GM19468 (cell line): ENCODE results near the gene GALNT7.

ENCODE experiments used
- ATAC-seq: cut with Tn5 transposase; IDR thresholded peaks from one replicate; pipeline ENCODE4 v1.9.1; 2021; ENCODE audit warnings: mild to moderate bottlenecking, moderate library complexity, moderate number of reproducible peaks; ENCODE audit not compliant: unreplicated experiment; ENCODE audit errors: extremely low read depth

Gene GALNT7

GRCh38 chr4:173332021-173332487, 163.4 kb downstream of the GALNT7 start:
- no peak for ATAC-seq

DNA sequence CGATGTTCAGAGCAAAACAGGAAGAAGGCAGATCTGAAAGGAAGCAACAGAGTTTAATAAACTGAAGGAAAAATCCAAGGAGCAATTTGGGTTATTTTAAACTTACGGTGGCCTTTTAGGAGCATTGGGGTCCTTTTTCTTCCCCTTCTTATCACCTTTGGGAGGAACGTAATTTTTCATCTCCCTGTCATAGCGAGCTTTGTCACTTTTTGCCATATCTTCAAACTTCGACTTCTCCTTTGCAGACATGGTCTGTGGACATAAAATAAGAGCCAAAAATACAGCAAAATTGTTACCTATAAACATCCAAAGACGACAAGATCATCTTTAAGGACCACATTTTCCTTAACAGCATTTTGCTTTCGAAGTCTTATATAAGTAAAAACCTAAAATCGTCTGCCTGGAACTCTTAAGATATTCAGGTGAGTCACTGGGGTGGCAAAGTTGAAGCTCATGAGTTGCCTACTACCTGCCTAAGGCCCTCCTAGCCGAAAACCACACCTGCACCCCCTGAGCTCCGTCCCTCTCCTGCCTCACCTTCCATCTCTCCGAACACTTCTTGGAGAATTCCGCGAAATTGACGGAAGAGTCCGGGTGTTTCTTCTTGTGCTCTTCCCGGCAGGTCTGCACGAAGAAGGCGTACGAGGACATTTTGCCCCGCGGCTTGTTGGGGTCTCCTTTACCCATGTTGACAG, 164.5 kb downstream of the GALNT7 start:
- ATAC-seq, result no peak

GRCh38 chr4:173333658-173334084, 165.1 kb downstream of the GALNT7 start:
- ATAC-seq, result no peak

DNA sequence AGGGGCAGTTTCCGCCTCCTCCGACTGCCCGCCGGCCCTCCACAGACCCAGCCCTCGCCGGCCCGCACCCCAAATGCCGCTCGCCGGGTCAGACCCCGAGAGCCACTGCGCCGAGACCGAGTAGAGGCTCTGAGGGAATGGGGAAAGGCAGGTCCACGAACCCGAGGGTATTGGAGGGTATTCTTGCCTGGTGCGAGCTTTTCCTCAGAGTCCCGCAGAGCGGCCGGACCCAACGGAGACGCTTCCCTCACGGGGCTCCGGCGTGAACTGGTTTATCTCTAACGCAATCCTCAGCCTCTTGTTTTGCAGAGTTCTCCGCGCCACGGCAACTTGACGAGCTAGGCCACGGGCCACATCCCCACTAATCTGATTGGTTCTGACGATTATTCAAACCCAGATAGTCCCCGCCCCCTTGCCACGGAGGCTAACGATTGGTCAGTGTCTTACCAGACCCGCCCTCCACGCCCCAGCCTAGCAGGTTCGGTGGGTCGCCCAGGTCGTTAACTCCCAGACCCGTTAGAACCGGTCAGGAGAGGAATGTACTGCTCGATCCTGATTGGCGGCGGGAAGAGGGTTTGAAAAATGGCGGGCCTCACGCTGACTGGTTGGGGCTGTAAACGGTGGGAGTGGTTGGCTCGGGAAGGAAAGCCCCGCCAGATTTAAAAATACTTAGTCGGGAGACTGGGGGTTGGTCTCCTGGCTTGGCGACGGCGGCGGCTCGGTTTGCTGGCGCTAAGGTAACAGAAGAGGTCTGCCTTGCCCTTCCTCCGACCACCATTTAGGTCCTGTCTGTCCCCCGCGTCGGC, 165.7 kb downstream of the GALNT7 start, which contains the start of gene HMGB2:
Gene HMGB2, minus strand, starts transcription at position 274 of the 806 bp plus-strand sequence. CDS start 709 bp downstream, outside the sequence.
- ATAC-seq, result peak; percentile 93

DNA sequence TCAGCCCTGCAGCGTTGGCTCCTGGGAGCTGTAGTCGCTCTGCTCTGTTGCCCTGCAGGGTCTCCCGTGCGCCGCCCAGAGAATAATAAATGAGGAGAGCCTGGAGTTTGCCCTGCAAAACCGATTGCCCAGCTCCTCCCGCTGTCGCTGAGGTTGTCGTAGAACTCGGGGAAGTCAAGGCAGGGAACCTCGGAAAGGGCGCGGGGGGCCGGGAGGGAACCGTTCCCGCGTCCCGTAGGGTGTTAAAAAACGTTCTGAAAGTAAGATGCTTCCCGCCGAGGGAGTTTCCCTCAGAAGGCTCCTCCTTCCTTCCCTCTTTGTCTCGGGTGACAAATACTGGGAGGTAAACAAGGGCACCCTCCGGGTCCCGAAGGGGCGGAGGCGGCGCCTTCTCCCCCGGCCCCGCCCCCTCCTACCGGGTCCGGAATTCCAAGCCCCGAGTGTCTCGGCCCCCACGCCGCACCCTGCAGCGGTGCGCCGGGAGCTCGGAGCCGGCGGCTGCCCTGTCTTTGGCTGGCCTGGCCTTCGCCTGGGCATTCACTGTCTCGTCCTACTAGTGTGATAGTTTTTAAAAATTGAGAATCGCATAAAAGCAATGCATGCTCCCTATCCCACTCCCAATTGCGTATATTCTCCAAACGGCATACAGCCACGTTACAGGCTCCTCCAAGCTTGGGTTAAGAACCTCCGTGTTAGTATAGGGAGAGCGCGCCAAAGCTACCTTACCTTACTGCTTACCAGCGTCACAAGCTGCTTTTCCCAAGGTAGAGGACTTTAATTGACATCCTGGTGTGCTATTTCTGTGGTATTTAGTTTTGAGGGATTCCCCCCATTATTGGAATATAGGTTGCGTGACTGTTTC, 166.5 kb downstream of the GALNT7 start:
- ATAC-seq, result peak; percentile 9

GRCh38 chr4:173337463-173337862, 168.9 kb downstream of the GALNT7 start:
- no peak for ATAC-seq

GRCh38 chr4:173343832-173344397, 175.3 kb downstream of the GALNT7 start:
- no peak for ATAC-seq

GRCh38 chr4:173345648-173346047, 177.0 kb downstream of the GALNT7 start:
- no peak for ATAC-seq

GRCh38 chr4:173346074-173346473, 177.5 kb downstream of the GALNT7 start:
- ATAC-seq, result no peak

DNA sequence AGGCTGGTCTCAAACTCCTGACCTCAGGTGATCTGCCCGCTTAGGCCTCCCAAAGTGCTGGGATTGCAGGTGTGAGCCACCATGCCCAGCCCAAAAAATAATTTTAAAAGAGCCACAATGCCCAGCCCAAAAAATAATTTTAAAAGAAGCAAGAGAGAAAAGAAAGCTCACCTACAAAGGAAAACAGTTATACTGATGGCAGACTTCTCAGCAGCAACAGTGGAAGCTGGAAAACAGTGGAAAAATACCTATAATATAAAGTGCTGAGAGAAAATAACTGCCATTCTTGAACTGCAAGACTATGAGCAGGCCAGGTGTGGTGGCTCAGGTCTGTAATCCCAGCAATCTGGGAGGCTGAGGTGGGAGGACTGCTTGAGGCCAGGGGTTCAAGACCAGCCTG, 178.9 kb downstream of the GALNT7 start:
- ATAC-seq, result no peak

DNA sequence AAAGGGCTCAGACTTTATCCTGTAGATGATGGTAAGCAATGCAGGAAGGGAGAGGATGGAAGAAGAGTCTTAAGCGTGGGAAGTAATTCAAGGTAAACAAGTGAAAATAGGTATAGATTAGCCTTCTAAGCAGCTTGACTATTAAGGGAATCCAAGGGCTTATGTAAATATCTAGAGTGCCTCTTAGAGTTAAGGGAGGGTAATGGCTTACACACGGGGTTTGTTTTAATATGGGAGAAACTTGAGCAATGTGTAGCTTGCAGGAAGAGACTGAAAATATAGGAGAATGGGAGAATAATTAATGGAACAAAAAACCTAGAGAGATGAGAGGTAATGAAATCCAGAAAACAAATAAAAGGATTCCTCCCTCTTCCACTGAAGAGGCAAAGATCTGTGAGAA, 189.3 kb downstream of the GALNT7 start:
- ATAC-seq, result no peak

DNA sequence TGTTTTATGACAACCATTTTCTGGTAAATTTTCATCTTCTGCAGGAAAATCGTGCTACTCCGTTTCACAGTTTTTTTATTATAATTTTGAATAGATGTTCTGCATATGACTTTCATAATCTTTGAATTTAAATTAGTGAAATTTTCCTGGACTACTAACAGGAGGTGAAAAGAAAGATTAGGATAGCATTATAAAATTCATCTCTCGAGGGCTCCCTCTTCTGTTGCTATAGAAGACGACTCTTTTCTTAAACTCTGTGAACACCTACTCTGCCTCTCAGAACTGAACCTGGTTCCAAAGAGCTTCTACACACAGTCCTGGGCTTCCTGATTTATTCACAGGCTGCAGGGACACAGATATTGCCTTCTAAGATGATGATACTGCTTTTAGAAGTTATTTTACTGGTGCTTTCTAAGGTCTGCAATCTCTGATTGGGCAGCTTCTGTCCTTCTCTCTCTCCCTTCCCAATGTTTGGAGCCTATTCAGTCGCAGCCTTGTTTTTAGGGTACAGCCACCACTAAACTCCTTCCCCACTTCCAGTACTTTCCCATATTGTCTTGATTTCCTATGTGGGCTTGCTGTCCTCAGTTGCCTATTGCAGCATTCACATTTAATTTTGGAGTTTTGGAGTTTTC, 192.1 kb downstream of the GALNT7 start:
- ATAC-seq, result no peak

- no peak for ATAC-seq
These were observed 194.1 kb downstream of the GALNT7 start for GRCh38 chr4:173362666-173363065.

DNA sequence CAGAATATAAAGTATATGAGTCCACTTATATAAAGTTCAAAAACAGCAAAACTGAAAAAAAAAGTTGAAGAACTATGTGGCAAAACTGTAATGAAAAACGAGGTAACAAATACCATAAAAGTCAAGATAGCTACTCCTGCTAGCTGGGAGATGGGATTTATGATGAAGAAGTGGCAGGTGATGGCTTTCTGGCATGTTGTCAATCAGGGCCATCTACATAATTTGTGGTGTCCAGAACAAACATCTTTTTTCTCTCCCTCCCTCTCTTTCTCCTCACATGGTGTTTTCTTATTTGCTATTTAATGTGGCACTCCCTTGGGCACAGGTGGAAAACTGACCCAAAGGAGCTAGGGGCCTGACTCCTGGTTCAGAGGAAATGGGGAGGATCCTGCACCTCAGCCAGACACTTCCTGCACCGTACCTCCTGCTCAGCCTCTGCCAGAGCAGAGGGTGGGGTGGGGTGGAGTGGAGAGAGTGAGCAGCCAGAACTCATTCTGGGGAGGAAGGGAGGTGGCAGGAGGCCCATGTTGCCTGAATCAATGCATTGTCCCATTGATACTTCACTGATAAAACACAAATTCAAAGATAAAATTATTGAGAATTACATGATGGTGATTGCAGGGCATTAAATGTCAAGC, 196.9 kb downstream of the GALNT7 start:
- no peak for ATAC-seq

DNA sequence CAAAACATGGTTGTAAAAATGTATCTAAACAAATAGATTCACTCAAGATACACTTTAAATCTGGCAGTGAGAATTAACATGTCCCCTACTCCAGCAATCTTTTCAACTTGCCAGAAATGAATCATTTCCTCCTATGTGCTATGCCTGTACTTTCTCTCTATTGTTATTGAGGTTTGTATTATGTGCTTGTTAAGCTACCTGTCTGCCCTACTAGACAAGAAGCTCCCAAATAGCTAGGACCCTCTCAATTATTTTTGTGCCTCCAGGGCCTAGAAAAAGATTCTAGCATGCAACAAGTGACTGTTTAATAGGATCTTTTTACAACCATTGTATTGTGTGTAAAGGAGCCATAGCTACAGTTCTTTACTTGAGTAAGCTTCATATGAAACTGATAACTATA, 198.7 kb downstream of the GALNT7 start:
- ATAC-seq, result no peak

- ATAC-seq, result no peak
These were observed 199.3 kb downstream of the GALNT7 start for GRCh38 chr4:173367946-173368345.

DNA sequence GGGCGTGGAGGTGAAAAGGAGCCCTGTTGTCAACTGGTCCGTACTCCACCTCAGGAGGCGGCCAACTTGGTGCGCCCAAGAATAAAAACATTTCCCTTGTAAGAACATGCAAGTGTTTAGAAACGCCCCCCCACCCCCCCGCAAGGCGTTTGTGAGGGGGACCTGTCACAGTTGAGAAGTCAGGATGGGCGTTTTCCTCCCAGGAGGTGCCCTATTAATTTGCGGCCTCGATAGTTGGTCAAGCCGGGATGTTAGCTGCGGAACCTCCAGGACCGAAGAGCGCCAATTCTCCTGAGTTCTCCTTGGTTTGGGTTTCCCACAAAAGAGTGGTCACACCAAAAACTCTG, 201.5 kb downstream of the GALNT7 start:
- no peak for ATAC-seq

GRCh38 chr4:173370477-173371291, 202.1 kb downstream of the GALNT7 start, which contains the start of gene SAP30:
TSS of gene SAP30 (plus strand) at chr4:173370954. CDS start at chr4:173371183, 229 bp downstream.
- peak; percentile 59 for ATAC-seq
